Loucy (cell line): ENCODE results near the gene FGF14.

ENCODE experiments used
- EZH2phosphoT487 ChIP-seq: fragments of 200-600 bp; IDR thresholded peaks from 2 replicates; pipeline ENCODE4 v1.6.1; 2018; ENCODE audit warnings: antibody characterized with exemption, mild to moderate bottlenecking, moderate library complexity, borderline replicate concordance
- TF ChIP-seq, protein P1 (sequence below): fragments of 200-600 bp; sonication (generic); conservative IDR thresholded peaks from 2 replicates; pipeline ENCODE4 v1.5.1; 2014; ENCODE audit warnings: mild to moderate bottlenecking, antibody characterized with exemption, low read length

DNA sequence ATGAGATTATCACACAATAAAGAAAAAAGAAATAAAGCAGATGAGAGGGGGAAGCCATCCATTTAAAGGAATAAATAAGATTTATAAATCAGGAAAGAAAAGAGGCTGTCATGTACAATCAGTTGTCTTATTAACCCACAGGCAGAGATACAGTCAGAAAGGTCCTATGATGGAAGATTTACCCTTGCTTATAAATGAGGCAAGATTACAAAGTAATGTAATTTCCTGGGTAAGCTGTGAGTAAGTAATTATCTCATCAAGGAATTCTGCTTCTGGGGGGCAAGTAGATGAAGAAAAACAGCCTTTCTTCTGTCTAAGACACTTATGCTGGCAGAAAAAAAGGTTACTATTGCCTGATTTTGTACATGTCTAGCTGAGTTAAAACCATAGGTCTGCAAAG is 146.4 kb downstream of the FGF14 start:
- TF ChIP-seq, protein P1, sequence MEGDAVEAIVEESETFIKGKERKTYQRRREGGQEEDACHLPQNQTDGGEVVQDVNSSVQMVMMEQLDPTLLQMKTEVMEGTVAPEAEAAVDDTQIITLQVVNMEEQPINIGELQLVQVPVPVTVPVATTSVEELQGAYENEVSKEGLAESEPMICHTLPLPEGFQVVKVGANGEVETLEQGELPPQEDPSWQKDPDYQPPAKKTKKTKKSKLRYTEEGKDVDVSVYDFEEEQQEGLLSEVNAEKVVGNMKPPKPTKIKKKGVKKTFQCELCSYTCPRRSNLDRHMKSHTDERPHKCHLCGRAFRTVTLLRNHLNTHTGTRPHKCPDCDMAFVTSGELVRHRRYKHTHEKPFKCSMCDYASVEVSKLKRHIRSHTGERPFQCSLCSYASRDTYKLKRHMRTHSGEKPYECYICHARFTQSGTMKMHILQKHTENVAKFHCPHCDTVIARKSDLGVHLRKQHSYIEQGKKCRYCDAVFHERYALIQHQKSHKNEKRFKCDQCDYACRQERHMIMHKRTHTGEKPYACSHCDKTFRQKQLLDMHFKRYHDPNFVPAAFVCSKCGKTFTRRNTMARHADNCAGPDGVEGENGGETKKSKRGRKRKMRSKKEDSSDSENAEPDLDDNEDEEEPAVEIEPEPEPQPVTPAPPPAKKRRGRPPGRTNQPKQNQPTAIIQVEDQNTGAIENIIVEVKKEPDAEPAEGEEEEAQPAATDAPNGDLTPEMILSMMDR, result no peak
- no peak for TF ChIP-seq EZH2phosphoT487
